NCI-H2081 (cell line): ENCODE measurements around the gene NAT10.
"Not testable (repeated sequence)": the region's sequence is repeated elsewhere in the genome, so short reads cannot be mapped to it uniquely, and the experiment has no call there.

Experiments
- DNase-seq, 2 experiments: peaks; one replicate each; lab custom pipeline; 2025; lab: John Stamatoyannopoulos, UW

NAT10 gene

GRCh38 chr11:34168642-34169420 lies 63.4 kb downstream of the NAT10 start:
- no peak for DNase-seq

- DNase-seq: no peak
Measured at GRCh38 chr11:34169686-34170085, 64.3 kb downstream of the NAT10 start.

- no peak for DNase-seq
Measured at GRCh38 chr11:34173050-34173449, 67.6 kb downstream of the NAT10 start.

GRCh38 chr11:34174412-34175041 lies 69.1 kb downstream of the NAT10 start:
- DNase-seq: peak; percentile 61 to 78

GRCh38 chr11:34175284-34176019 lies 70.0 kb downstream of the NAT10 start:
- no peak for DNase-seq

- peak in 1 of 2 experiments; percentile 28 for DNase-seq
Measured at GRCh38 chr11:34176751-34177209, 71.4 kb downstream of the NAT10 start.

- no peak for DNase-seq
Measured at GRCh38 chr11:34178209-34178821, 72.9 kb downstream of the NAT10 start.

- no peak for DNase-seq
Measured at GRCh38 chr11:34179026-34179675, 73.7 kb downstream of the NAT10 start.

GRCh38 chr11:34180040-34180813 lies 74.8 kb downstream of the NAT10 start:
- DNase-seq: no peak

GRCh38 chr11:34180814-34181165 lies 75.4 kb downstream of the NAT10 start:
- not testable (repeated sequence) for DNase-seq

- no peak for DNase-seq
Measured at GRCh38 chr11:34181251-34181650, 75.8 kb downstream of the NAT10 start.

- DNase-seq: no peak
Measured at GRCh38 chr11:34181856-34182405, 76.5 kb downstream of the NAT10 start.

- DNase-seq: no peak
Measured at GRCh38 chr11:34182425-34182824, 77.0 kb downstream of the NAT10 start.

GRCh38 chr11:34182921-34183685 lies 77.7 kb downstream of the NAT10 start:
- DNase-seq: no peak

GRCh38 chr11:34183848-34184391 lies 78.5 kb downstream of the NAT10 start:
- DNase-seq: no peak

GRCh38 chr11:34184505-34185015 lies 79.1 kb downstream of the NAT10 start:
- no peak for DNase-seq

GRCh38 chr11:34185926-34186841 lies 80.8 kb downstream of the NAT10 start:
- no peak for DNase-seq

- DNase-seq: no peak
Measured at GRCh38 chr11:34188181-34188580, 82.8 kb downstream of the NAT10 start.
